ENCODE data around the gene ARID4B. TPM values are rescaled to one million over a fixed set of nuclear protein-coding genes. Genes with fewer than 3 reads are reported as not detected.

The ARID4B gene
- polyA plus RNA-seq, 1 donor (not counting 4 experiments of a cell fraction or from before 2014, with no cell fraction given) = 12.7 TPM

- dilution Hi-C loops (cut with MboI; ENCODE audit: extremely low pct_ligation_motif_present, low sequenced_read_pairs) = no loop called here
- H3K4me3 ChIP-seq (ENCODE audit: control insufficient read depth in 2 of 3, extremely low read depth in 1 of 3, insufficient read depth in 2 of 3, low read depth in 1 of 3, low read length in 3 of 3) = no peak overlapping the region
- H3K9ac ChIP-seq (ENCODE audit: control insufficient read depth, extremely low read depth, insufficient read depth, low read length) = no peak overlapping the region
- H3K4me1 ChIP-seq (ENCODE audit: control insufficient read depth, extremely low read depth, insufficient read depth, low read length) = no peaks in the 10 kb centered on the region
- no peak for FAIRE-seq
- H3K36me3 ChIP-seq (ENCODE audit: control insufficient read depth in 2 of 2, extremely low read depth in 1 of 2, insufficient read depth in 2 of 2, low read length in 2 of 2) = no peaks in the 10 kb centered on the region
- H4K20me1 ChIP-seq (ENCODE audit: control insufficient read depth, extremely low read depth, insufficient read depth, low read length) = no peaks in the 10 kb centered on the region
- no peaks in the 10 kb centered on the region for H3K9me3 ChIP-seq (ENCODE audit: control insufficient read depth, low read depth, low read length)
- TF ChIP-seq, protein P1, sequence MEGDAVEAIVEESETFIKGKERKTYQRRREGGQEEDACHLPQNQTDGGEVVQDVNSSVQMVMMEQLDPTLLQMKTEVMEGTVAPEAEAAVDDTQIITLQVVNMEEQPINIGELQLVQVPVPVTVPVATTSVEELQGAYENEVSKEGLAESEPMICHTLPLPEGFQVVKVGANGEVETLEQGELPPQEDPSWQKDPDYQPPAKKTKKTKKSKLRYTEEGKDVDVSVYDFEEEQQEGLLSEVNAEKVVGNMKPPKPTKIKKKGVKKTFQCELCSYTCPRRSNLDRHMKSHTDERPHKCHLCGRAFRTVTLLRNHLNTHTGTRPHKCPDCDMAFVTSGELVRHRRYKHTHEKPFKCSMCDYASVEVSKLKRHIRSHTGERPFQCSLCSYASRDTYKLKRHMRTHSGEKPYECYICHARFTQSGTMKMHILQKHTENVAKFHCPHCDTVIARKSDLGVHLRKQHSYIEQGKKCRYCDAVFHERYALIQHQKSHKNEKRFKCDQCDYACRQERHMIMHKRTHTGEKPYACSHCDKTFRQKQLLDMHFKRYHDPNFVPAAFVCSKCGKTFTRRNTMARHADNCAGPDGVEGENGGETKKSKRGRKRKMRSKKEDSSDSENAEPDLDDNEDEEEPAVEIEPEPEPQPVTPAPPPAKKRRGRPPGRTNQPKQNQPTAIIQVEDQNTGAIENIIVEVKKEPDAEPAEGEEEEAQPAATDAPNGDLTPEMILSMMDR (optimal IDR thresholded peaks at IDR 0.05 in 1 of 3, IDR thresholded peaks at IDR 0.05 in 1 of 3, conservative IDR thresholded peaks at IDR 0.05 in 1 of 3; ENCODE audit: extremely low read depth in 1 of 3, insufficient read depth in 2 of 3, low read length in 3 of 3) = no peak
- TF ChIP-seq EZH2 (IDR thresholded peaks at IDR 0.05; ENCODE audit: low read length) = no peak
- H3K27ac ChIP-seq (ENCODE audit: control insufficient read depth, insufficient read depth, low read length) = no peak overlapping the region
- H3K9me1 ChIP-seq (ENCODE audit: control insufficient read depth, extremely low read depth, insufficient read depth, low read length) = no peaks in the 10 kb centered on the region
- DNase-seq (ENCODE audit: low read depth, low spot score) = no peak
- H2AFZ ChIP-seq (ENCODE audit: control insufficient read depth, low read length) = no peak overlapping the region
- no peak overlapping the region for H3K4me2 ChIP-seq (ENCODE audit: control insufficient read depth, extremely low read depth, insufficient read depth, low read depth, low read length)
- H3K27me3 ChIP-seq (ENCODE audit: control insufficient read depth, extremely low read depth, insufficient read depth, low read length) = no peaks in the 10 kb centered on the region
- peaks cover 90% of the 10 kb centered on the region for H3K79me2 ChIP-seq (ENCODE audit: control insufficient read depth, insufficient read depth, low read length)
These were observed 47.5 kb downstream of the ARID4B start for GRCh38 chr1:235280467-235280866.

- Histone ChIP-seq H4K20me1 (ENCODE audit: control insufficient read depth, extremely low read depth, insufficient read depth, low read length) (peaks cover 3% of the 10 kb centered on the region), H3K9ac (ENCODE audit: control insufficient read depth, extremely low read depth, insufficient read depth, low read length) (no peak overlapping the region), H3K9me1 (ENCODE audit: control insufficient read depth, extremely low read depth, insufficient read depth, low read length) (no peaks in the 10 kb centered on the region), H2AFZ (ENCODE audit: control insufficient read depth, low read length) (no peak overlapping the region), H3K36me3 (ENCODE audit: control insufficient read depth in 2 of 2, extremely low read depth in 1 of 2, insufficient read depth in 2 of 2, low read length in 2 of 2) (no peaks in the 10 kb centered on the region), H3K4me1 (ENCODE audit: control insufficient read depth, extremely low read depth, insufficient read depth, low read length) (no peaks in the 10 kb centered on the region), H3K4me3 (ENCODE audit: control insufficient read depth in 2 of 3, extremely low read depth in 1 of 3, insufficient read depth in 2 of 3, low read depth in 1 of 3, low read length in 3 of 3) (no peak overlapping the region), H3K79me2 (ENCODE audit: control insufficient read depth, insufficient read depth, low read length) (peaks cover 90% of the 10 kb centered on the region), H3K27ac (ENCODE audit: control insufficient read depth, insufficient read depth, low read length) (no peak overlapping the region), H3K4me2 (ENCODE audit: control insufficient read depth, extremely low read depth, insufficient read depth, low read depth, low read length) (no peak overlapping the region), H3K27me3 (ENCODE audit: control insufficient read depth, extremely low read depth, insufficient read depth, low read length) (no peaks in the 10 kb centered on the region), H3K9me3 (ENCODE audit: control insufficient read depth, low read depth, low read length) (no peaks in the 10 kb centered on the region)
- no peak for TF ChIP-seq EZH2 (IDR thresholded peaks at IDR 0.05; ENCODE audit: low read length)
- TF ChIP-seq, protein P1 (optimal IDR thresholded peaks at IDR 0.05 in 1 of 3, IDR thresholded peaks at IDR 0.05 in 1 of 3, conservative IDR thresholded peaks at IDR 0.05 in 1 of 3; ENCODE audit: extremely low read depth in 1 of 3, insufficient read depth in 2 of 3, low read length in 3 of 3) = no peak
- no peak for DNase-seq (ENCODE audit: low read depth, low spot score)
- FAIRE-seq = no peak
- dilution Hi-C loops (cut with MboI; ENCODE audit: extremely low pct_ligation_motif_present, low sequenced_read_pairs) = no loop called here
These were observed 48.3 kb downstream of the ARID4B start for GRCh38 chr1:235279694-235280093.

All from keratinocyte (primary cell).